ENCODE data around the gene RAX2. TPM values are rescaled to one million over a fixed set of nuclear protein-coding genes. Genes with fewer than 3 reads are reported as not detected.
A peak's percentile ranks its signal among the peaks of the same experiment; 100 is the strongest.

Gene RAX2
- total RNA-seq, 1 experiment from 2014 or later, result not detected

DNA sequence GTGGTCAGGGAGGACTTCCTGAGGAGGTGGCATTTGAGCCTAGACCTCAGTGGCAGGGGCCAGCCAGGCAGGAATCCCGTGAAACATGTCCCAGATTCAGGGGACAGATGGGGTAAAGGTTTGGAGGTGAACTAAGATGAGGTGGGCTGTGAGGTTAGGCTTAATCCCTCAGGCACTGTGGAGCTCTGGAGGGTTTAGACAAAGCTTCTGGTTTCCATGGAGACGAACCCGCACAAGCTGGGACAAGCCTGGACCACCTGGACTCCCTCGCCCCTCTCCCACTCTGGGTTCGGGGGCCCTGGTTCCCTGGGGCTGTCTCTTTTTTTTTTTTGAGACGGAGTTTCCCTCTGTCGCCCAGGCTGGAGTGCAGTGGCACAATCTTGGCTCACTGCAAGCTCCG is 48.1 kb downstream of the RAX2 start:
- TF ChIP-seq EZH2 (IDR thresholded peaks at IDR 0.05; ENCODE audit: low read depth) (no peak), CTCF (conservative IDR thresholded peaks at IDR 0.05) (no peak)
- Histone ChIP-seq H3K4me1 (replicated peaks; ENCODE audit: insufficient read depth) (peaks cover 27% of the 10 kb centered on the region), H3K9me2 (ENCODE audit: insufficient read depth) (no peaks in the 10 kb centered on the region), H3K4me3 (no peak overlapping the region), H3K27ac (no peak overlapping the region), H3K36me3 (ENCODE audit: low read depth) (no peaks in the 10 kb centered on the region), H3K9me3 (ENCODE audit: insufficient read depth, low read depth) (no peaks in the 10 kb centered on the region), H3K4me2 (no peak overlapping the region), H3K79me2 (ENCODE audit: low read depth) (0 out of 2 replicates have a peak, but pooled peaks cover 8% of the 10 kb centered on the region), H2AFZ (no peak overlapping the region), H3F3A (ENCODE audit: insufficient read depth, low read depth) (peaks cover 23% of the 10 kb centered on the region; the same call in 1 of the 2 replicates), H4K20me1 (ENCODE audit: insufficient read depth) (no peaks in the 10 kb centered on the region), H3K27me3 (ENCODE audit: insufficient read depth, low read depth) (no peaks in the 10 kb centered on the region)
- no peak for DNase-seq
- no TSS peak for BruUV-seq (replicated peaks)
- CTCF ChIA-PET, result interaction anchor here (0.6 kb wide), 1 partner anchor 125 kb away, joined by 3 read pairs; no protein-coding TSS in a partner anchor
- POLR2A ChIA-PET (ENCODE audit: unreplicated experiment), result no interaction called here
- intact Hi-C loops (cut with micrococcal nuclease; ENCODE audit: unreplicated experiment), result no loop called here

DNA sequence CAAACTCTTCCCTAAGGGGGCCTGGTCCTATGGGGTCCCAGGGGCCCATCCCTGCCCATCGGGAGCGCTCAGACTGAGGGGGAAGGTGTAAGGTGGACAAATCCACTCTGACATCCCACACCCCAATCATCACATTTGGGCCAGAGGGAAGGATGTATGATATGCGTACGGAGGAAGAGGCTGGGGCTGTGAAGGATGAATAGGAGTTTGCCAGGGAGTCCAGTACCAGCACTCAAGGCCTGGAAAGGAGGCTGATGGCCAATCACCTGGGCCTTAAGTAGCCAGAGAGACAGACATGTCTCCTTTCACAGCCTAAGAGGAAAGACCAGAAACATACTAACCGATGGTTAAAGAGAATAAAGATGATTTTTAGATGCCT is 48.9 kb downstream of the RAX2 start:
- peak overlapping the region; percentile 17; the same call in 1 of the 2 replicates for H3K27ac ChIP-seq

DNA sequence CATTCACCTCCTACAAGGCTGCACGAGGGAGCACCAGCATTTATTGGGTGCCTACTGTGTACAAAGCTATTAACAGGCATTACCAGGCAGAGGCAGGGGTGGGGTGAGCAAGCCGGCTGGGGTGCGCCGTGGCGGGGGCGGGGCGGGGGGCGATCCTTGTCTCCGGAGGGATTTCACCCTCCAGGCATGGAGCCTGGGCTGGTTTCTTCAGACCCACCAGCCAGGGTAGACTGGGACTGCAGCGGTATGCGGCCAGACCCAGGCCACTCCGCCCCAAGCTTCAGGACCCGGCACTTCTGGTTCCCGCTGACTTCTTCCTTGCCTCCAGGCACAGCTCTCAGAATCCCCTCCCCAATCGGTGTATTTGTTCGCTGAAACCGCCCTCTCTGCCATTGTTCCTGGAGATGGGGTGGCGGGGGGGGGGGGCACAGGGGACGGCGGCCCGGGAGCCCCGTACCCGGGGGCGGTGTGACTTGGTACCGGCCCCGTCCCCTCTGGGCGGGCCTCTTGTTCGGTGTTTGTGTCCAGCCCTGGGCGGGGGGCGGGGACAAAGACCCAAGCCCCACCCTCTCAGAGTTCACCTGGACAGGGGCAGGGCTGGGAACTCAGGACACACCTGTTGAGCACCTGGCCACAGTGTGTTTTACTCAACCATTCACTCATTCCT is 49.5 kb downstream of the RAX2 start:
- intact Hi-C loops (cut with micrococcal nuclease; ENCODE audit: unreplicated experiment), result no loop called here
- H3K9me2 ChIP-seq (ENCODE audit: insufficient read depth), result no peaks in the 10 kb centered on the region
- CTCF ChIA-PET, result interaction anchor here (0.6 kb wide), 1 partner anchor 343 kb away, joined by 3 read pairs; no protein-coding TSS in a partner anchor
- peaks cover 21% of the 10 kb centered on the region; the same call in 1 of the 2 replicates for H3F3A ChIP-seq (ENCODE audit: insufficient read depth, low read depth)
- no peaks in the 10 kb centered on the region for H3K27me3 ChIP-seq (ENCODE audit: insufficient read depth, low read depth)
- peak; percentile 70 to 74 for DNase-seq
- H3K4me2 ChIP-seq, result peak overlapping the region; percentile 75
- no peaks in the 10 kb centered on the region for H3K9me3 ChIP-seq (ENCODE audit: insufficient read depth, low read depth)
- H3K27ac ChIP-seq, result peak overlapping the region; percentile 17; the same call in 1 of the 2 replicates
- peak overlapping the region; percentile 65 for H3K4me3 ChIP-seq
- H3K36me3 ChIP-seq (ENCODE audit: low read depth), result no peaks in the 10 kb centered on the region
- no TSS peak for BruUV-seq (replicated peaks)
- peaks cover 19% of the 10 kb centered on the region for H3K4me1 ChIP-seq (replicated peaks; ENCODE audit: insufficient read depth)
- POLR2A ChIA-PET (ENCODE audit: unreplicated experiment), result no interaction called here
- no peaks in the 10 kb centered on the region for H4K20me1 ChIP-seq (ENCODE audit: insufficient read depth)
- H3K79me2 ChIP-seq (ENCODE audit: low read depth), result 0 out of 2 replicates have a peak, but pooled peaks cover 8% of the 10 kb centered on the region
- TF ChIP-seq EZH2 (IDR thresholded peaks at IDR 0.05; ENCODE audit: low read depth), result no peak
- TF ChIP-seq CTCF (conservative IDR thresholded peaks at IDR 0.05), result no peak
- H2AFZ ChIP-seq, result no peak overlapping the region

More for the DNA sequence above, 48.9 kb downstream of the RAX2 start:
- Histone ChIP-seq H3K4me3 (peak overlapping the region; percentile 19; the same call in 1 of the 2 replicates), H4K20me1 (ENCODE audit: insufficient read depth) (no peaks in the 10 kb centered on the region), H3K9me3 (ENCODE audit: insufficient read depth, low read depth) (no peaks in the 10 kb centered on the region), H3K9me2 (ENCODE audit: insufficient read depth) (no peaks in the 10 kb centered on the region), H3F3A (ENCODE audit: insufficient read depth, low read depth) (peaks cover 23% of the 10 kb centered on the region; the same call in 1 of the 2 replicates), H3K36me3 (ENCODE audit: low read depth) (no peaks in the 10 kb centered on the region), H3K4me1 (replicated peaks; ENCODE audit: insufficient read depth) (peaks cover 24% of the 10 kb centered on the region), H3K27me3 (ENCODE audit: insufficient read depth, low read depth) (no peaks in the 10 kb centered on the region), H3K79me2 (ENCODE audit: low read depth) (0 out of 2 replicates have a peak, but pooled peaks cover 8% of the 10 kb centered on the region), H3K4me2 (peak overlapping the region; percentile 61), H2AFZ (no peak overlapping the region)
- ChIA-PET CTCF (no interaction called here), POLR2A (ENCODE audit: unreplicated experiment) (no interaction called here)
- intact Hi-C loops (cut with micrococcal nuclease; ENCODE audit: unreplicated experiment), result no loop called here
- no peak for DNase-seq
- no TSS peak for BruUV-seq (replicated peaks)
- TF ChIP-seq CTCF (conservative IDR thresholded peaks at IDR 0.05) (no peak), EZH2 (IDR thresholded peaks at IDR 0.05; ENCODE audit: low read depth) (no peak)
